CD14-positive monocyte (primary cell): ENCODE measurements around the gene CDH11. TPM values are rescaled to one million over a fixed set of nuclear protein-coding genes. Genes with fewer than 3 reads are reported as not detected.

Source experiments
- DNase-seq, 3 donors: peaks; one replicate each; pipeline ENCODE4 v3.0.0-alpha.2; 2011 to 2022
- H2AFZ ChIP-seq: 2 replicates; pipeline ENCODE4 v1.6.0; 2012; ENCODE audit warnings: mild to moderate bottlenecking, low read depth, low read length, inconsistent platforms; ENCODE audit not compliant: insufficient read depth, poor library complexity, severe bottlenecking
- H3K27ac ChIP-seq, 2 donors: 1 replicate in 1 of 2; 2 replicates in 1 of 2; pipeline ENCODE4 v1.5.1; 2012 to 2013; ENCODE audit warnings: low read length in 2 of 2, control low read depth in 1 of 2, inconsistent platforms in 1 of 2, low read depth in 1 of 2, mild to moderate bottlenecking in 1 of 2
- H3K27me3 ChIP-seq, 2 donors: one replicate each; pipeline versions ENCODE4 v1.6.0 to v1.6.1; 2011 to 2013; ENCODE audit warnings: low read length in 2 of 2; ENCODE audit not compliant: control insufficient read depth in 2 of 2, insufficient read depth in 2 of 2
- H3K36me3 ChIP-seq, 2 donors: replicated peaks in 1 of 2; 1 replicate in 1 of 2; 2 replicates in 1 of 2; pipeline versions ENCODE4 v1.5.1 to v1.6.1; 2012 to 2013; ENCODE audit warnings: low read length in 2 of 2, control low read depth in 1 of 2, inconsistent platforms in 1 of 2, mild to moderate bottlenecking in 1 of 2; ENCODE audit not compliant: insufficient read depth in 2 of 2, control insufficient read depth in 1 of 2
- H3K4me1 ChIP-seq, 2 donors: 1 replicate in 1 of 2; 2 replicates in 1 of 2; pipeline versions ENCODE4 v1.5.1 to v1.6.1; 2012 to 2013; ENCODE audit warnings: low read length in 2 of 2, control low read depth in 1 of 2, inconsistent platforms in 1 of 2, mild to moderate bottlenecking in 1 of 2, moderate library complexity in 1 of 2; ENCODE audit not compliant: insufficient read depth in 2 of 2, control insufficient read depth in 1 of 2
- H3K4me2 ChIP-seq: replicated peaks from 2 replicates; pipeline ENCODE3; 2012; ENCODE audit warnings: low read length, moderate library complexity, mild to moderate bottlenecking; ENCODE audit not compliant: poor library complexity, severe bottlenecking; ENCODE audit errors: extremely low read depth
- H3K4me3 ChIP-seq, 3 experiments: fragments of 200-600 bp in 1 of 3; sonication (generic) in 1 of 3; replicated peaks in 1 of 3; 1 replicate in 2 of 3; 2 replicates in 1 of 3; pipeline ENCODE4 v1.5.1; 2011 to 2013; ENCODE audit warnings: low read length in 3 of 3, mild to moderate bottlenecking in 3 of 3, control low read depth in 2 of 3, low read depth in 2 of 3, inconsistent platforms in 1 of 3, moderate library complexity in 1 of 3
- H3K79me2 ChIP-seq: 2 replicates; pipeline ENCODE4 v1.6.0; 2012; ENCODE audit warnings: mild to moderate bottlenecking, control low read depth, inconsistent platforms, low read length, moderate library complexity; ENCODE audit not compliant: insufficient read depth
- H3K9ac ChIP-seq: 2 replicates; pipeline ENCODE4 v1.6.0; 2017; ENCODE audit warnings: low read length, mild to moderate bottlenecking; ENCODE audit not compliant: insufficient read depth, poor library complexity, severe bottlenecking
- H3K9me3 ChIP-seq, 2 donors: replicated peaks in 1 of 2; 1 replicate in 1 of 2; 2 replicates in 1 of 2; pipeline versions ENCODE4 v1.5.1 to v1.6.1; 2012 to 2013; ENCODE audit warnings: low read length in 2 of 2, control low read depth in 1 of 2; ENCODE audit not compliant: control insufficient read depth in 1 of 2, insufficient read depth in 1 of 2
- H4K20me1 ChIP-seq: 2 replicates; pipeline ENCODE4 v1.6.0; 2012; ENCODE audit warnings: mild to moderate bottlenecking, low read length, control low read depth, moderate library complexity; ENCODE audit not compliant: insufficient read depth
- H3K27ac Mint-ChIP-seq, 7 donors: one replicate each; pipeline ENCODE4 v1.8.0; 2020; ENCODE audit warnings: mild to moderate bottlenecking in 7 of 7, mixed read lengths in 7 of 7, moderate library complexity in 6 of 7, inconsistent platforms in 2 of 7
- H3K27me3 Mint-ChIP-seq, 3 donors: one replicate each; pipeline ENCODE4 v1.8.0; 2021 to 2022; ENCODE audit warnings: low read depth in 3 of 3, mild to moderate bottlenecking in 3 of 3, mixed read lengths in 3 of 3, moderate library complexity in 3 of 3, inconsistent platforms in 1 of 3
- H3K36me3 Mint-ChIP-seq, 2 donors: one replicate each; pipeline ENCODE4 v1.8.0; 2020; ENCODE audit warnings: mixed read lengths in 2 of 2, inconsistent platforms in 1 of 2, mild to moderate bottlenecking in 1 of 2
- H3K4me1 Mint-ChIP-seq: one replicate; pipeline ENCODE4 v1.8.0; 2020; ENCODE audit warnings: mild to moderate bottlenecking, mixed read lengths
- H3K4me3 Mint-ChIP-seq, 2 donors: one replicate each; pipeline ENCODE4 v1.8.0; 2020; ENCODE audit warnings: mild to moderate bottlenecking in 2 of 2, mixed read lengths in 2 of 2, moderate library complexity in 1 of 2
- H3K9me3 Mint-ChIP-seq, 7 donors: one replicate each; pipeline ENCODE4 v1.8.0; 2020 to 2022; ENCODE audit warnings: mixed read lengths in 7 of 7, mild to moderate bottlenecking in 6 of 7, moderate library complexity in 6 of 7, inconsistent platforms in 2 of 7
- CTCF ChIP-seq: fragments of 200-600 bp; IDR thresholded peaks from one replicate; pipeline ENCODE4 v1.8.0; 2022; ENCODE audit warnings: antibody characterized with exemption, mild to moderate bottlenecking
- WGBS: methylation state at CpG from one replicate; pipeline ENCODE4 v1.1.5; 2013; ENCODE audit warnings: missing lambda C conversion rate; ENCODE audit not compliant: insufficient coverage; 5-methylcytosine and 5-hydroxymethylcytosine counted together
- intact Hi-C, 2 donors: fragments of 100-400 bp; cut with micrococcal nuclease; formaldehyde crosslinking; loops; one replicate each; pipeline versions ENCODE4 v1.15.0 to v1.15.1; 2023
- polyA plus RNA-seq, 3 donors: library from polyadenylated mRNA; depleted of rRNA in 1 of 3; unstranded in 2 of 3; stranded (reverse) in 1 of 3; fragments of 300-500 nt in 2 of 3; fragments of >200 nt in 1 of 3; fragmentation: Illumina TruSeq in 2 of 3; gene quantifications; 1 replicate in 2 of 3; 2 replicates in 1 of 3; pipeline ENCODE4 v1.2.3, GENCODE V29; 2012 to 2021

Gene CDH11
- polyA plus RNA-seq, 3 donors = not detected

- TF ChIP-seq CTCF = no peak
- DNase-seq = no peak
- peaks cover 1 to 4% (median 3%) of the 10 kb centered on the region in 3 donors for H3K27me3 Mint-ChIP-seq
- no peak overlapping the region for H3K27ac Mint-ChIP-seq
- H3K9me3 Mint-ChIP-seq = no peaks in the 10 kb centered on the region
- H3K4me1 ChIP-seq = no peaks in the 10 kb centered on the region
- H3K36me3 Mint-ChIP-seq = no peaks in the 10 kb centered on the region
- H2AFZ ChIP-seq = no peak overlapping the region
- no peak overlapping the region for H3K4me3 Mint-ChIP-seq
- no peak overlapping the region for H3K4me3 ChIP-seq
- H3K27ac ChIP-seq = no peak overlapping the region
- intact Hi-C loops = no loop called here
- no peaks in the 10 kb centered on the region for H3K36me3 ChIP-seq
- H3K9ac ChIP-seq = no peak overlapping the region
- no peaks in the 10 kb centered on the region for H4K20me1 ChIP-seq
- H3K27me3 ChIP-seq = peaks cover 2 to 4% of the 10 kb centered on the region in 2 donors
- H3K4me2 ChIP-seq = no peak overlapping the region
- H3K9me3 ChIP-seq = no peaks in the 10 kb centered on the region
- H3K4me1 Mint-ChIP-seq = no peaks in the 10 kb centered on the region
- no peaks in the 10 kb centered on the region for H3K79me2 ChIP-seq
- 88% methylated on average over 2 of the region's 5 CpGs for WGBS
These were observed 59.8 kb downstream of the CDH11 start for GRCh38 chr16:65061935-65062518.

- Histone ChIP-seq H3K9me3 (no peaks in the 10 kb centered on the region), H3K79me2 (no peaks in the 10 kb centered on the region), H4K20me1 (no peaks in the 10 kb centered on the region), H3K4me3 (no peak overlapping the region), H3K27me3 (peaks cover 2 to 4% of the 10 kb centered on the region in 2 donors), H3K4me1 (no peaks in the 10 kb centered on the region), H3K9ac (no peak overlapping the region), H3K36me3 (no peaks in the 10 kb centered on the region), H3K27ac (no peak overlapping the region), H2AFZ (no peak overlapping the region), H3K4me2 (no peak overlapping the region)
- H3K27ac Mint-ChIP-seq = no peak overlapping the region
- WGBS = no CpG with 5 or more reads among the region's 3 CpGs
- intact Hi-C loops = no loop called here
- no peaks in the 10 kb centered on the region for H3K4me1 Mint-ChIP-seq
- no peak for TF ChIP-seq CTCF
- no peaks in the 10 kb centered on the region for H3K36me3 Mint-ChIP-seq
- no peak overlapping the region for H3K4me3 Mint-ChIP-seq
- no peaks in the 10 kb centered on the region for H3K9me3 Mint-ChIP-seq
- H3K27me3 Mint-ChIP-seq = peaks cover 1 to 4% (median 3%) of the 10 kb centered on the region in 3 donors
- DNase-seq = no peak
These were observed 60.6 kb downstream of the CDH11 start for GRCh38 chr16:65061263-65061662.
